ENCODE measurements around the gene FASTK. TPM values are rescaled to one million over a fixed set of nuclear protein-coding genes. Genes with fewer than 3 reads are reported as not detected.
"Not testable (repeated sequence)": the region's sequence is repeated elsewhere in the genome, so short reads cannot be mapped to it uniquely, and the experiment has no call there.

The FASTK gene
- total RNA-seq, 1 donor: 86.0 TPM

DNA sequence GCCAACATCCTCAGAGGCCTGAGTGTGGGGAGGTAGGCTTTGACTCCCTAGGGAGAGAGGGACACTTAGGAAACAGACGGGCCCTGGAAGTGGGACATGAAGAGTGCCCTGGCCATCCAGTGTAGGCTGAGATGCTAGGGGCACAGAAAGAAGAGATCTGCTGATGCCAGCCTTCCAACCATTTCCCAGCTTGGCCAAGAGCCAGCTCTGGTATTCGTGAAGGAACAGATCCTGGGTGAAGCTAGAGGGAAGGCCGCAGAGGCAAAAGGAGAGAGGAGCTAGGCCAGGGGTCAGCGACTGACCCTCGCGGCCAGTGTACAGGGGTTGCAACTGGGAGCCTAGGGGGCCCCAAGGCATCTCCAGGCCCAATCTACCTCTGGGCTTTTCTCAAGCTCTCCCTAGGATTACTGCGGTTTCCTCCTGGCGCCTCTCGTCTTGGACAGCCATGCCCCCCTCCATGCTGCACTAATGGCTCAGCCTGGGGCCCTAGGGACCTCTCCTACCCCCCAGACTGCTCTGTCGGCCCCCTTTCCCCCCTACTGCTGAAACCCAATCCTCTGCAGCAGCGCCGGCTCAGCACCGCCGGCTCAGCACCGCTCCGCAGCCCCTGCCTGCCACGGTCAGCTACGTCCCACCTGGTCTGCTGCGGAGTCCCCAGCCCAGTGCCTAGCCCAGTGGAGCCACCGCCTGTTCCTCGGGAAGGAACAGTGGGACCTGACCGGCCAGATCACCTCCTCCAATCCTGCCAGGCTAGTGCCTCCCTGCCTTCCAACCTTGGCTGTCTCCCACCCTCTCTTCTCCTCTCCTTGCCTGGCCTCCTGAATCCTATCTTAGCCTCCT lies 32.4 kb downstream of the FASTK start, which contains the start of gene ASIC3:
Gene ASIC3 (plus strand): TSS at position 556 of the 840 bp plus-strand sequence. CDS start 355 bp downstream, outside the sequence.
- no peak within 1 kb of the TSS for H3K4me3 ChIP-seq (ENCODE audit: low read depth, low read length)
- TF ChIP-seq, protein P1, sequence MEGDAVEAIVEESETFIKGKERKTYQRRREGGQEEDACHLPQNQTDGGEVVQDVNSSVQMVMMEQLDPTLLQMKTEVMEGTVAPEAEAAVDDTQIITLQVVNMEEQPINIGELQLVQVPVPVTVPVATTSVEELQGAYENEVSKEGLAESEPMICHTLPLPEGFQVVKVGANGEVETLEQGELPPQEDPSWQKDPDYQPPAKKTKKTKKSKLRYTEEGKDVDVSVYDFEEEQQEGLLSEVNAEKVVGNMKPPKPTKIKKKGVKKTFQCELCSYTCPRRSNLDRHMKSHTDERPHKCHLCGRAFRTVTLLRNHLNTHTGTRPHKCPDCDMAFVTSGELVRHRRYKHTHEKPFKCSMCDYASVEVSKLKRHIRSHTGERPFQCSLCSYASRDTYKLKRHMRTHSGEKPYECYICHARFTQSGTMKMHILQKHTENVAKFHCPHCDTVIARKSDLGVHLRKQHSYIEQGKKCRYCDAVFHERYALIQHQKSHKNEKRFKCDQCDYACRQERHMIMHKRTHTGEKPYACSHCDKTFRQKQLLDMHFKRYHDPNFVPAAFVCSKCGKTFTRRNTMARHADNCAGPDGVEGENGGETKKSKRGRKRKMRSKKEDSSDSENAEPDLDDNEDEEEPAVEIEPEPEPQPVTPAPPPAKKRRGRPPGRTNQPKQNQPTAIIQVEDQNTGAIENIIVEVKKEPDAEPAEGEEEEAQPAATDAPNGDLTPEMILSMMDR (IDR thresholded peaks at IDR 0.05; ENCODE audit: insufficient read depth, low read length): no peak
- no peak for DNase-seq (ENCODE audit: low read depth)

DNA sequence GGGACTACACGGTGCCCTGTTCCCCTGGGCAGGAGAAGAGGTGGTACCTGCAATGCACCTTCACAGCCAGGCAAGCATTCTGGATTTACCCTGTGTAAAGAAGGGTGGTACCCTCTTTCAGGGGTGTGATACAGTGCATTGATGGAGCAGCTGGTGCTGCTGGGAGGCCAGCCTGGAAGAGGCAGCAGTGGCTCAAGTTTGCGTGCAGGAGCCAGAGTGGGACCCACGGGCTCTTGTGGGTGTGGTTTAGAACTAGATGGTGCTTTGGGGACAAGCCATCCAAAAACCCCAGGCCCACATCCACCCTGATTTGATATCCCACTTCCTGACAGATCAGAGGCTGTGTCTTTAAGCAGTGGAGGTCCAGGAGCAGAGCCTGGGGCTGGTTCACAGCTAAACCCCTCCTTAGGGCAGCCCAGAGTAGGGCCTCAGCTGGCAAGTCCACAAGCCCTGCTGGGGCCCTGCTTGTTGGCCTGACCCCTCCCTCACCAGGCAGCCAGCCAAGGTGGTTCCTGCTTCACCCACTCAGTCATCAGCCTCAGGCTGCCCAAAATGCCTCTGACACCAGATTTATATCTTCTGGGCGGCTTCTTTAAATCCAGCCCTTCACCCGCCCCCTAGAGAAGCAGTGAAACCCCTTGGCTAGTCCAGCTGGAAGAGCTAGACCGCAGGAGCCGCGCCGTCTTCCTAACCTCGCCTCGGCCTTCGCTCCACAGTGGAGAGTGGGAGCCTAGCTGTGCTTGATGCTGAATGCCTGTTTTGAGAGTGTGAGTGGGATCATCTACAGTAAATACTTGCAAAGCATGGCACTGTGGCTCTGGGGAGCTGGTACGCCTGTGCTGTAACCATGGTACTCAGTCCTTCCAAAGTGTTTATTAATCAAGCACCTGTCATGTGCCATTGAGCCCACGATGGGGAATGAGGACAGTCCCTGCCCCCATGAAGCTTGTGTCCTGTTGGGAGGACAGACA lies 33.7 kb downstream of the FASTK start:
- H3K4me3 ChIP-seq (ENCODE audit: low read depth, low read length): no peak overlapping the region
- TF ChIP-seq, protein P1 (IDR thresholded peaks at IDR 0.05; ENCODE audit: insufficient read depth, low read length): no peak
- peak; percentile 88 for DNase-seq (ENCODE audit: low read depth)

DNA sequence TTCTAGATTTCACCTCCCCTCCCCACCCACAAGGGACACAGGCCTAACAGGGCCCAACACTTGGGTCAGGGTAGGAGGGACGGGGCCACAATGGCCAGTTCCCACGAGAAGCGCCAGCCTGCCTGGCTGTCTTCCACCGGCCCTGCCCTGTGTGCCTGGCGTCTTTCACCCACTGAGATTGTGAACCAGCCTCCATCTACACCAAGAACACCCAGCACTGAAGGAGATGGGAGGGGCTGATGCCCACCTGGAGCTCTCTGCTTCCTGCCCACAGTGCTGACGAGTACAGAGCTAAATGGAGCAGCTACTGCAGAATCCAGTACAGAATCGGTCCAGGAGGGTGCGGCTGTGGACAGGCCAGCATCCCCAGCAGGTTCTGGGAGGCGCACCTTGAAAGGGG lies 34.6 kb downstream of the FASTK start:
- DNase-seq (ENCODE audit: low read depth): no peak
- TF ChIP-seq, protein P1 (IDR thresholded peaks at IDR 0.05; ENCODE audit: insufficient read depth, low read length): no peak
- no peak overlapping the region for H3K4me3 ChIP-seq (ENCODE audit: low read depth, low read length)

DNA sequence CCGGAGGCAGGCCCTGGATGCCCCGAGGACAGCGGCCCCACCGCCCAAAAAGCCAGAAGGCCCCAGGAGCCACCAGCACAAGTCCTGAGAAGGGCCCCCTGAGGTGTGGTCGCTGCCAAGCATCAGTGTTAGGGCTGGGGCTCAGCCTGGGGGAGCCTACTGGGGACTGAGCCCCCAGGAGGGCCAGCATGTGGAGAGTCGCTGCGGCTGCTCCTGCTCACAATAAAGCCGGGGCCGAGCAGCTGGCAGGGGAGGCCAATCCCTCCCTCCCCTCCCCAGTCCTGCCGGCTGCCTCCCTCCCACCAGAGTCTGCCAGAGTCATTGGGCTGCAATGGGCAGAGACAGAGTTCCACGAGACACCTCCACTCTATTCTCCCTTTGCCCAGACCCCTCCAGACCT lies 35.3 kb downstream of the FASTK start:
- H3K4me3 ChIP-seq (ENCODE audit: low read depth, low read length): no peak overlapping the region
- DNase-seq (ENCODE audit: low read depth): no peak
- TF ChIP-seq, protein P1 (IDR thresholded peaks at IDR 0.05; ENCODE audit: insufficient read depth, low read length): no peak

DNA sequence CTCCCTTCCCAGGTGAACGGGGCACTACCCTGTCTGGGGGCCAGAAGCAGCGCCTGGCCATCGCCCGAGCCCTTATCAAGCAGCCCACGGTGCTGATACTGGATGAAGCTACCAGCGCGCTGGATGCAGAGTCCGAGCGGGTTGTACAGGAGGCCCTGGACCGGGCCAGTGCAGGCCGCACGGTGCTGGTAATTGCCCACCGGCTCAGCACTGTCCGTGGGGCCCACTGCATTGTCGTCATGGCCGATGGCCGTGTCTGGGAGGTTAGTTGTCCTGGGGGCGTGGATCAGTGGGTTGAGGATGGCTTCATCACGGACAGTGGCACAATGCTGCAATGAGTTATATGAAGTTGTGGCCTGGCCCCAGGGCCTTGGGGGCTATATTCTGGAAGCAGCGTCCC lies 36.6 kb downstream of the FASTK start:
- DNase-seq (ENCODE audit: low read depth): no peak
- TF ChIP-seq, protein P1 (IDR thresholded peaks at IDR 0.05; ENCODE audit: insufficient read depth, low read length): no peak
- H3K4me3 ChIP-seq (ENCODE audit: low read depth, low read length): no peak overlapping the region

DNA sequence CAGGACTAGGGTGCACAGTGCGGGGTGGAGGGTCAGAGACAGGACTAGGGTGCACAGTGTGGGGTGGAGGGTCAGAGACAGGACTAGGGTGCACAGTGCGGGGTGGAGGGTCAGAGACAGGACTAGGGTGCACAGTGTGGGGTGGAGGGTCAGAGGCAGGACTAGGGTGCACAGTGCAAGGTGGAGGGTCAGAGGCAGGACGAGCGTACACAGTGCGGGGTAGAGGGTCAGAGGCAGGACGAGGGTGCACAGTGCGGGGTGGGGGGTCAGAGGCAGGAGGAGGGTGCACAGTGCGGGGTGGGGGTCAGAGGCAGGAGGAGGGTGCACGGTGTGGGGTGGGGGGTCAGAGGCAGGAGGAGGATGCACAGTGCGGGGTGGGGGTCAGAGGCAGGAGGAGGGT lies 37.2 kb downstream of the FASTK start:
- not testable (repeated sequence) for H3K4me3 ChIP-seq (ENCODE audit: low read depth, low read length); DNase-seq (ENCODE audit: low read depth)

Measured in fibroblast of the aortic adventitia (primary cell).